ENCODE results near the gene NAB1.

DNA sequence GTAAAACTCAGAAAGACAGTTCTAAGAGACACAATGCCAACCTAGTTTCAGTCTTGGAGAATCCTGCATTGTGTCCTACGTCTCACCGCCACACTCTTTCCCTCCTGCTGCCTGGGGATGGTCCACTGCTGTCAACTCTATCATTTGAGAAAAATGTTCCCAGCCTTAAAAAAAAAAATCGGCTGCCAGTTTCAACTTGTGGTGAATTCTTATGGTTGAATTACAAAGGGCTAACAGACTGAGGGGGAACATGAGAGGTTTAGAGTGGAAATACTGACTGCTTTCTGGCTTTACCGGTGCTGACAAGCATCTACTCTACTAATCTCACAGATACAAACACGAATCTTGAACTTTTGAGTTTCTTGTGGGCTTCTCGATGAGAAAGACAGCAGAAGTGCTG is 74.0 kb downstream of the NAB1 start:
- TF ChIP-seq POLR2AphosphoS5 (IDR thresholded peaks at IDR 0.05) (no peak), POLR2A (IDR thresholded peaks at IDR 0.05) (no peak)
- TF ChIP-seq, protein P1, sequence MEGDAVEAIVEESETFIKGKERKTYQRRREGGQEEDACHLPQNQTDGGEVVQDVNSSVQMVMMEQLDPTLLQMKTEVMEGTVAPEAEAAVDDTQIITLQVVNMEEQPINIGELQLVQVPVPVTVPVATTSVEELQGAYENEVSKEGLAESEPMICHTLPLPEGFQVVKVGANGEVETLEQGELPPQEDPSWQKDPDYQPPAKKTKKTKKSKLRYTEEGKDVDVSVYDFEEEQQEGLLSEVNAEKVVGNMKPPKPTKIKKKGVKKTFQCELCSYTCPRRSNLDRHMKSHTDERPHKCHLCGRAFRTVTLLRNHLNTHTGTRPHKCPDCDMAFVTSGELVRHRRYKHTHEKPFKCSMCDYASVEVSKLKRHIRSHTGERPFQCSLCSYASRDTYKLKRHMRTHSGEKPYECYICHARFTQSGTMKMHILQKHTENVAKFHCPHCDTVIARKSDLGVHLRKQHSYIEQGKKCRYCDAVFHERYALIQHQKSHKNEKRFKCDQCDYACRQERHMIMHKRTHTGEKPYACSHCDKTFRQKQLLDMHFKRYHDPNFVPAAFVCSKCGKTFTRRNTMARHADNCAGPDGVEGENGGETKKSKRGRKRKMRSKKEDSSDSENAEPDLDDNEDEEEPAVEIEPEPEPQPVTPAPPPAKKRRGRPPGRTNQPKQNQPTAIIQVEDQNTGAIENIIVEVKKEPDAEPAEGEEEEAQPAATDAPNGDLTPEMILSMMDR (IDR thresholded peaks at IDR 0.05) = no peak

All from stomach (tissue), 4 donors.